Measurements from ENCODE around the gene CEP104. TPM values are rescaled to one million over a fixed set of nuclear protein-coding genes. Genes with fewer than 3 reads are reported as not detected.
A peak's percentile ranks its signal among the peaks of the same experiment; 100 is the strongest.

CEP104 gene
- polyA plus RNA-seq, 1 of the 3 experiments (the other 2 are of a cell fraction), result 19.2 TPM

- Histone ChIP-seq H3K4me2 (peak overlapping the region; percentile 96), H3K27me3 (ENCODE audit: insufficient read depth) (no peaks in the 10 kb centered on the region), H3K9me2 (no peaks in the 10 kb centered on the region), H3K36me3 (replicated peaks in 1 of 2; ENCODE audit: control insufficient read depth in 1 of 2, insufficient read depth in 2 of 2, low read length in 1 of 2) (no peaks in the 10 kb centered on the region), H3K4me3 (ENCODE audit: low read depth in 2 of 2, low read length in 1 of 2) (peak overlapping the region; percentile 76 to 88), H3K9ac (peak overlapping the region; percentile 73; the same call in 1 of the 2 replicates), H3K79me2 (ENCODE audit: insufficient read depth) (peaks cover 39% of the 10 kb centered on the region), H3K27ac (ENCODE audit: low read depth in 2 of 2, low read length in 1 of 2) (no peak overlapping the region), H3K9me3 (no peaks in the 10 kb centered on the region), H2AFZ (ENCODE audit: low read depth) (peak overlapping the region; percentile 89; the same call in 1 of the 2 replicates), H3F3A (replicated peaks; ENCODE audit: insufficient read depth) (no peaks in the 10 kb centered on the region), H3K4me1 (ENCODE audit: control insufficient read depth in 1 of 2, insufficient read depth in 2 of 2, low read depth in 1 of 2, low read length in 1 of 2) (peaks cover 4 to 16% of the 10 kb centered on the region in 2 experiments; a peak in 1 of 4 replicates), H4K20me1 (ENCODE audit: insufficient read depth) (peaks cover 9% of the 10 kb centered on the region; the same call in 1 of the 2 replicates)
- CTCF ChIA-PET, result interaction anchor here (0.7 to 2.0 kb wide), 6 partner anchors 8 to 405 kb away, joined by 3 to 5 read pairs (median 4); no protein-coding TSS in a partner anchor
- 54% methylated on average over 4 of the region's 21 CpGs for WGBS (ENCODE audit: low lambda C conversion rate)
- no peak for TF ChIP-seq POLR2AphosphoS5 (IDR thresholded peaks at IDR 0.05; ENCODE audit: low read depth, low read length)
- no peak for TF ChIP-seq IRF3 (IDR thresholded peaks at IDR 0.05; ENCODE audit: low read depth, low read length)
- TF ChIP-seq GABPA (IDR thresholded peaks at IDR 0.05; ENCODE audit: low read depth), result no peak
- no peak for TF ChIP-seq MXI1 (IDR thresholded peaks at IDR 0.05; ENCODE audit: low read depth, low read length)
- no peak for TF ChIP-seq PBX3 (IDR thresholded peaks at IDR 0.05)
- no peak for TF ChIP-seq TEAD4 (IDR thresholded peaks at IDR 0.05; ENCODE audit: borderline replicate concordance, insufficient read depth)
- no peak for TF ChIP-seq NRF1 (IDR thresholded peaks at IDR 0.05; ENCODE audit: low read depth, low read length)
- no peak for TF ChIP-seq NFIC (IDR thresholded peaks at IDR 0.05; ENCODE audit: borderline replicate concordance)
- no peak for DNase-seq
- POLR2A ChIA-PET, result interaction anchor here (0.8 kb wide), 1 partner anchor 10 kb away, joined by 3 read pairs; no protein-coding TSS in a partner anchor
Observed at GRCh38 chr1:3857791-3858129, 749 bp upstream of the CEP104 start.

GRCh38 chr1:3852711-3853485 is 4.1 kb downstream of the CEP104 start:
- 85% methylated on average over 14 of the region's 15 CpGs for WGBS (ENCODE audit: low lambda C conversion rate)
- no peak overlapping the region for H2AFZ ChIP-seq (ENCODE audit: low read depth)
- no peaks in the 10 kb centered on the region for H3F3A ChIP-seq (replicated peaks; ENCODE audit: insufficient read depth)
- no peak for DNase-seq
- peaks cover 39% of the 10 kb centered on the region for H3K79me2 ChIP-seq (ENCODE audit: insufficient read depth)
- peaks cover 4 to 9% of the 10 kb centered on the region in 2 experiments; a peak in 1 of 4 replicates for H3K4me1 ChIP-seq (ENCODE audit: control insufficient read depth in 1 of 2, insufficient read depth in 2 of 2, low read depth in 1 of 2, low read length in 1 of 2)
- no peaks in the 10 kb centered on the region for H3K27me3 ChIP-seq (ENCODE audit: insufficient read depth)
- no peaks in the 10 kb centered on the region for H3K9me3 ChIP-seq
- POLR2A ChIA-PET, result no interaction called here
- peaks cover 7 to 30% of the 10 kb centered on the region in 2 experiments for H3K36me3 ChIP-seq (replicated peaks in 1 of 2; ENCODE audit: control insufficient read depth in 1 of 2, insufficient read depth in 2 of 2, low read length in 1 of 2)
- H3K4me3 ChIP-seq (ENCODE audit: low read depth in 2 of 2, low read length in 1 of 2), result no peak overlapping the region
- CTCF ChIA-PET, result no interaction called here
- no peak overlapping the region for H3K9ac ChIP-seq
- peaks cover 9% of the 10 kb centered on the region; the same call in 1 of the 2 replicates for H4K20me1 ChIP-seq (ENCODE audit: insufficient read depth)
- no peak overlapping the region for H3K27ac ChIP-seq (ENCODE audit: low read depth in 2 of 2, low read length in 1 of 2)
- TF ChIP-seq RAD21 (IDR thresholded peaks at IDR 0.05; ENCODE audit: low read length), result no peak
- no peak for TF ChIP-seq TCF12 (IDR thresholded peaks at IDR 0.05)
- no peak for TF ChIP-seq GATA2 (CRISPR knock-in tag; IDR thresholded peaks at IDR 0.05)
- no peak for TF ChIP-seq FOXJ3 (CRISPR knock-in tag; IDR thresholded peaks at IDR 0.05)
- no peaks in the 10 kb centered on the region for H3K9me2 ChIP-seq
- no peak overlapping the region for H3K4me2 ChIP-seq

Data from SK-N-SH (cell line).